ENCODE data around the gene NSMCE4A.

- TF ChIP-seq CTCF (conservative IDR thresholded peaks at IDR 0.05; ENCODE audit: low read length): no peak
- no peak for TF ChIP-seq EZH2phosphoT487 (IDR thresholded peaks at IDR 0.05; ENCODE audit: borderline replicate concordance)
Measured at GRCh38 chr10:121952226-121952625, 22.8 kb downstream of the NSMCE4A start.

Measured in Loucy (cell line).